ENCODE data around the gene EFNA1. TPM values are rescaled to one million over a fixed set of nuclear protein-coding genes. Genes with fewer than 3 reads are reported as not detected.

The EFNA1 gene
- total RNA-seq, 1 donor from 2014 or later = not detected

- intact Hi-C loops (cut with micrococcal nuclease) = no loop called here
- DNase-seq (no peak), ATAC-seq (ENCODE audit: low read depth) (no peak)
- Mint-ChIP-seq H3K4me3 (no peak overlapping the region), H3K27ac (no peak overlapping the region), H3K4me1 (peaks cover 23% of the 10 kb centered on the region), H3K9me3 (no peaks in the 10 kb centered on the region), H3K27me3 (peaks cover 34% of the 10 kb centered on the region), H3K36me3 (ENCODE audit: low read depth) (no peaks in the 10 kb centered on the region)
- no peak for TF ChIP-seq CTCF (IDR thresholded peaks at IDR 0.05)
- ChIA-PET CTCF (no interaction called here), POLR2A (interaction anchor here (1.8 kb wide), 1 partner anchor 11 kb away, joined by 5 read pairs; no protein-coding TSS in a partner anchor)
Measured at GRCh38 chr1:155123801-155124200, 3.9 kb upstream of the EFNA1 start.

- no peak for TF ChIP-seq CTCF (IDR thresholded peaks at IDR 0.05)
- Mint-ChIP-seq H3K27ac (no peak overlapping the region), H3K4me1 (peaks cover 30% of the 10 kb centered on the region), H3K4me3 (no peak overlapping the region), H3K9me3 (no peaks in the 10 kb centered on the region), H3K27me3 (peaks cover 39% of the 10 kb centered on the region), H3K36me3 (ENCODE audit: low read depth) (no peaks in the 10 kb centered on the region)
- ChIA-PET POLR2A (interaction anchor here (1.8 to 2.1 kb wide), 2 partner anchors 10 to 42 kb away, joined by 5 to 6 read pairs; no protein-coding TSS in a partner anchor), CTCF (interaction anchor here (1.2 kb wide), 1 partner anchor 48 kb away, joined by 4 read pairs; the partner anchor contains the start of gene KRTCAP2)
- DNase-seq = no peak
- intact Hi-C loops (cut with micrococcal nuclease) = loop anchor here (5.0 kb wide), 1 partner anchor 32 kb away; no protein-coding TSS in a partner anchor
- no peak for ATAC-seq (ENCODE audit: low read depth)
Measured at GRCh38 chr1:155124503-155125463, 2.9 kb upstream of the EFNA1 start.

- POLR2A ChIA-PET = interaction anchor here (1.8 to 2.1 kb wide), 2 partner anchors 10 to 42 kb away, joined by 5 to 6 read pairs; no protein-coding TSS in a partner anchor
- TF ChIP-seq CTCF (IDR thresholded peaks at IDR 0.05) = no peak
- no peak for ATAC-seq (ENCODE audit: low read depth)
- H3K4me3 Mint-ChIP-seq = no peak overlapping the region
- no peaks in the 10 kb centered on the region for H3K9me3 Mint-ChIP-seq
- peaks cover 40% of the 10 kb centered on the region for H3K27me3 Mint-ChIP-seq
- no peaks in the 10 kb centered on the region for H3K36me3 Mint-ChIP-seq (ENCODE audit: low read depth)
- CTCF ChIA-PET = interaction anchor here (1.2 kb wide), 1 partner anchor 48 kb away, joined by 4 read pairs; the partner anchor contains the start of gene KRTCAP2
- DNase-seq = no peak
- H3K27ac Mint-ChIP-seq = no peak overlapping the region
- intact Hi-C loops (cut with micrococcal nuclease) = loop anchor here (5.0 kb wide), 1 partner anchor 33 kb away; no protein-coding TSS in a partner anchor
- peaks cover 30% of the 10 kb centered on the region for H3K4me1 Mint-ChIP-seq
Measured at GRCh38 chr1:155125511-155125945, 2.1 kb upstream of the EFNA1 start.

GRCh38 chr1:155125946-155126555 is 1.6 kb upstream of the EFNA1 start:
- Mint-ChIP-seq H3K9me3 (no peaks in the 10 kb centered on the region), H3K27me3 (peaks cover 43% of the 10 kb centered on the region), H3K36me3 (ENCODE audit: low read depth) (no peaks in the 10 kb centered on the region), H3K27ac (no peak overlapping the region), H3K4me3 (no peak overlapping the region), H3K4me1 (peaks cover 30% of the 10 kb centered on the region)
- ATAC-seq (ENCODE audit: low read depth) (no peak), DNase-seq (no peak)
- TF ChIP-seq CTCF (IDR thresholded peaks at IDR 0.05) = no peak
- CTCF ChIA-PET = interaction anchor here (1.2 kb wide), 1 partner anchor 47 kb away, joined by 4 read pairs; the partner anchor contains the start of gene KRTCAP2
- intact Hi-C loops (cut with micrococcal nuclease) = loop anchor here (5.0 kb wide), 1 partner anchor 34 kb away; no protein-coding TSS in a partner anchor
- POLR2A ChIA-PET = interaction anchor here (2.1 kb wide), 1 partner anchor 41 kb away, joined by 6 read pairs; no protein-coding TSS in a partner anchor
